Osteoblast (primary cell): ENCODE results near the gene PLA2G4B. TPM values are rescaled to one million over a fixed set of nuclear protein-coding genes. Genes with fewer than 3 reads are reported as not detected.

Experiments
- DNase-seq: peaks from one replicate; pipeline ENCODE4 v3.0.0; 2011; ENCODE audit warnings: low spot score, mixed read lengths; ENCODE audit not compliant: insufficient read length; ENCODE audit errors: missing footprints
- H2AFZ ChIP-seq: 2 replicates; pipeline ENCODE4 v1.6.0; 2011; ENCODE audit warnings: mild to moderate bottlenecking, low read length
- H3K27ac ChIP-seq: 2 replicates; pipeline ENCODE4 v1.5.1; 2011; ENCODE audit warnings: mild to moderate bottlenecking, low read depth, low read length, moderate library complexity
- H3K27me3 ChIP-seq: 2 replicates; pipeline ENCODE4 v1.6.0; 2012; ENCODE audit warnings: mild to moderate bottlenecking, control low read depth, inconsistent platforms, low read length, moderate library complexity; ENCODE audit not compliant: insufficient read depth
- H3K36me3 ChIP-seq: 2 replicates; pipeline ENCODE4 v1.5.1; 2011; ENCODE audit warnings: mild to moderate bottlenecking, low read length, control low read depth, moderate library complexity; ENCODE audit not compliant: insufficient read depth
- H3K4me1 ChIP-seq: 2 replicates; pipeline ENCODE4 v1.5.1; 2011; ENCODE audit warnings: mild to moderate bottlenecking, low read length, control low read depth, moderate library complexity; ENCODE audit not compliant: insufficient read depth
- H3K4me2 ChIP-seq: 2 replicates; pipeline ENCODE4 v1.6.0; 2011; ENCODE audit warnings: mild to moderate bottlenecking, low read length; ENCODE audit not compliant: insufficient read depth
- H3K4me3 ChIP-seq: fragments of 200-600 bp; sonication (generic); 3 replicates; pipeline ENCODE4 v1.5.1; 2012; ENCODE audit warnings: mild to moderate bottlenecking, low read length, inconsistent platforms; ENCODE audit not compliant: insufficient read depth
- H3K79me2 ChIP-seq: 2 replicates; pipeline ENCODE4 v1.6.0; 2012; ENCODE audit warnings: mild to moderate bottlenecking, low read length, control low read depth, inconsistent platforms; ENCODE audit not compliant: insufficient read depth
- H3K9me3 ChIP-seq: 2 replicates; pipeline ENCODE4 v1.5.1; 2011; ENCODE audit warnings: low read depth, low read length, control low read depth
- H4K20me1 ChIP-seq: 2 replicates; pipeline ENCODE4 v1.6.0; 2012; ENCODE audit warnings: mild to moderate bottlenecking, low read length, control low read depth; ENCODE audit not compliant: insufficient read depth
- total RNA-seq: library from RNA; depleted of rRNA; stranded (reverse); fragments of >200 nt; gene quantifications from 2 replicates; pipeline ENCODE4 v1.2.3, GENCODE V29; 2012
- TF ChIP-seq, protein P1 (sequence below): IDR thresholded peaks from 2 replicates; pipeline ENCODE4 v1.5.1; 2011; ENCODE audit warnings: mild to moderate bottlenecking, low read depth, low read length, moderate library complexity; ENCODE audit errors: extremely low read depth

The PLA2G4B gene
- total RNA-seq, 1 donor: 0.72 TPM

GRCh38 chr15:41834096-41834495 lies 4.6 kb upstream of the PLA2G4B start:
- TF ChIP-seq, protein P1, sequence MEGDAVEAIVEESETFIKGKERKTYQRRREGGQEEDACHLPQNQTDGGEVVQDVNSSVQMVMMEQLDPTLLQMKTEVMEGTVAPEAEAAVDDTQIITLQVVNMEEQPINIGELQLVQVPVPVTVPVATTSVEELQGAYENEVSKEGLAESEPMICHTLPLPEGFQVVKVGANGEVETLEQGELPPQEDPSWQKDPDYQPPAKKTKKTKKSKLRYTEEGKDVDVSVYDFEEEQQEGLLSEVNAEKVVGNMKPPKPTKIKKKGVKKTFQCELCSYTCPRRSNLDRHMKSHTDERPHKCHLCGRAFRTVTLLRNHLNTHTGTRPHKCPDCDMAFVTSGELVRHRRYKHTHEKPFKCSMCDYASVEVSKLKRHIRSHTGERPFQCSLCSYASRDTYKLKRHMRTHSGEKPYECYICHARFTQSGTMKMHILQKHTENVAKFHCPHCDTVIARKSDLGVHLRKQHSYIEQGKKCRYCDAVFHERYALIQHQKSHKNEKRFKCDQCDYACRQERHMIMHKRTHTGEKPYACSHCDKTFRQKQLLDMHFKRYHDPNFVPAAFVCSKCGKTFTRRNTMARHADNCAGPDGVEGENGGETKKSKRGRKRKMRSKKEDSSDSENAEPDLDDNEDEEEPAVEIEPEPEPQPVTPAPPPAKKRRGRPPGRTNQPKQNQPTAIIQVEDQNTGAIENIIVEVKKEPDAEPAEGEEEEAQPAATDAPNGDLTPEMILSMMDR: no peak
- H3K27ac ChIP-seq: no peak overlapping the region
- DNase-seq: no peak

GRCh38 chr15:41836073-41836472 lies 2.6 kb upstream of the PLA2G4B start:
- TF ChIP-seq, protein P1: no peak
- no peak overlapping the region for H3K4me2 ChIP-seq
- no peaks in the 10 kb centered on the region for H3K36me3 ChIP-seq
- H3K27ac ChIP-seq: no peak overlapping the region
- no peak overlapping the region for H3K4me3 ChIP-seq
- no peak overlapping the region for H2AFZ ChIP-seq
- no peaks in the 10 kb centered on the region for H3K9me3 ChIP-seq
- no peaks in the 10 kb centered on the region for H3K79me2 ChIP-seq
- no peaks in the 10 kb centered on the region for H3K27me3 ChIP-seq
- no peak for DNase-seq
- no peaks in the 10 kb centered on the region for H3K4me1 ChIP-seq
- H4K20me1 ChIP-seq: no peaks in the 10 kb centered on the region

More at GRCh38 chr15:41834096-41834495, 4.6 kb upstream of the PLA2G4B start:
- no peaks in the 10 kb centered on the region for H3K27me3 ChIP-seq
- H3K4me2 ChIP-seq: no peak overlapping the region
- H3K4me1 ChIP-seq: peaks cover 1% of the 10 kb centered on the region
- no peak overlapping the region for H3K4me3 ChIP-seq
- no peaks in the 10 kb centered on the region for H3K9me3 ChIP-seq
- H3K79me2 ChIP-seq: no peaks in the 10 kb centered on the region
- H3K36me3 ChIP-seq: no peaks in the 10 kb centered on the region
- H2AFZ ChIP-seq: no peak overlapping the region
- H4K20me1 ChIP-seq: no peaks in the 10 kb centered on the region

DNA sequence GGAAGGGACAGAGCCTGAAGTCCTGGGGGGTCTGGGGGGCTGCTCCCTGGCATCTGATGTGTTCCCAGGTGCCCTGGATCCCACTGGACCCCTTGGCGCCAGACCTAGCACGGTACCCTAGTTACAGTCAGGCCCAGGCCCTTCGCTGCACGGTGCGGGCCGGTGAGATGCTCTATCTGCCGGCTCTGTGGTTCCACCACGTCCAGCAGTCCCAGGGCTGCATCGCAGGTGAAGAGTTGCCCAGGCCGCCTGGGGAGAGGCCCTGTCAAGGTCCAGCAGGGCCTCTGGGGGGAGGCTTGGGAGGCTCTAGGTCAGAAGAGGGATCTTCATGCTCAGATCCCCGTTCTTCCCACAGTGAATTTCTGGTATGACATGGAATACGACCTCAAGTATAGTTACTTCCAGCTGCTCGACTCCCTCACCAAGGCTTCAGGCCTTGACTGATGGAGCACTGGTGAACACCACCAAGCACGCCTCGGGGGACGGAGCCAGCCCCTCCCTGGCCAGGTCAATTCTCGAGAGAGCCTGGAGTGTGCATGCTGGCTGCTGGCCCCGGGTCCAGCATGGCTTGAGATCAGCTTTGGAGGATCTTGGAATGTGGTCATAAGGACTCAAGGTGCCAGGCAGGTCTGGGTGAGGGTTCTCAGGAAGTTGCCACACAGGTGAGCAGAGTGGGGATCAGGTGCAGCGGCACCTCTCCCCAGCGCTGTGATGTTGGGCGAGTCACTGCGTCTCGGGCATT lies 1.8 kb upstream of the PLA2G4B start:
- TF ChIP-seq, protein P1: no peak
- Histone ChIP-seq H3K4me1 (no peaks in the 10 kb centered on the region), H3K27me3 (no peaks in the 10 kb centered on the region), H3K9me3 (no peaks in the 10 kb centered on the region), H3K4me2 (no peak overlapping the region), H3K4me3 (no peak overlapping the region), H3K79me2 (no peaks in the 10 kb centered on the region), H3K27ac (no peak overlapping the region), H2AFZ (no peak overlapping the region), H4K20me1 (no peaks in the 10 kb centered on the region), H3K36me3 (no peaks in the 10 kb centered on the region)
- DNase-seq: no peak

DNA sequence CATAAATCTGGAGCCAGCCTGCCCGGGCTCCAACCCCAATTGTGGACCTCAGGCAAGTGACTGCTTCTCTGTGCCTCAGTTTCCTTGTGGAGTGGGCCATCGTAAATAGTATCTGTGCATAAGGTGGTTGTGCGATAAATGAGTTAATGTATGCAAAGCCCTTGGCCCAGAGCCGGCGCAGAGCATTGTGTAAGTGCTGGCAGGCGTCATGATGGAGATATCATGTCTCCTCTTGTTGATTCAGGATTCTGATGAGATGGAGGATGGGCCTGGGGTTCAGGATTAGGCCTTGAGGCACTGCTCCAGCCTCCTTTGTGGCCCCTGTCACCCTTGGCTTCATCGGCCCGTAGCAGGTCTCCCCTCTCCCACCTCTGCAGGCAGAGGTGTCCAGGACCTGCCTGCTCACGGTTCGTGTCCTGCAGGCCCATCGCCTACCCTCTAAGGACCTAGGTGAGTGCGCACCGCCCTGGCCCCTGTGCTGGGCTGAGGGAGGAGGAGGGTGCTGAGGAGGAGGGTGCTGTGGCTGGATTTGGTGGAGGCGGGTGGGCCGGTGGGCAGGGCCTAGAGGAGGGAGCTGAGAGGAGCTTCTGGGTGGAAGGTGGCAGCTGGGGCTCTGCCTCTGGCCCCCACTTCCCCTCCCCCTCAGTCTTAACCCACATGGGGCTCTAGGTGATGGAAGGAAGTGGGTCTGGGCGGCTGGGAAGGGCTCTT lies 1.3 kb downstream of the PLA2G4B start:
- Histone ChIP-seq H3K36me3 (no peaks in the 10 kb centered on the region), H3K27ac (no peak overlapping the region), H3K4me2 (no peak overlapping the region), H4K20me1 (no peaks in the 10 kb centered on the region), H3K4me1 (no peaks in the 10 kb centered on the region), H3K79me2 (no peaks in the 10 kb centered on the region), H3K4me3 (no peak overlapping the region), H3K27me3 (no peaks in the 10 kb centered on the region), H2AFZ (no peak overlapping the region), H3K9me3 (no peaks in the 10 kb centered on the region)
- TF ChIP-seq, protein P1: no peak
- no peak for DNase-seq
